Peyer's patch (tissue), 4 donors: Measurements from ENCODE around the gene AKT1.
A peak's percentile ranks its signal among the peaks of the same experiment; 100 is the strongest.

Experiments used
- CTCF ChIP-seq, 6 experiments: fragments of 450-650 bp in 4 of 6; fragments of 200-600 bp in 2 of 6; sonication (generic) in 1 of 6; IDR thresholded peaks; one replicate each; pipeline ENCODE4 v1.5.1; 2017 to 2019; ENCODE audit warnings: antibody characterized with exemption in 6 of 6, mild to moderate bottlenecking in 3 of 6, moderate library complexity in 1 of 6
- POLR2A ChIP-seq, 2 donors: fragments of 450-650 bp; IDR thresholded peaks; one replicate each; pipeline ENCODE4 v1.5.1; 2017; ENCODE audit warnings: antibody characterized with exemption in 2 of 2, mild to moderate bottlenecking in 2 of 2, moderate library complexity in 2 of 2

GRCh38 chr14:104768437-104769323 is 26.9 kb downstream of the AKT1 start:
- TF ChIP-seq CTCF (IDR thresholded peaks at IDR 0.05) (peak; percentile 88 to 98 (median 91)), POLR2A (IDR thresholded peaks at IDR 0.05) (no peak)
